IMR-90 (cell line): ENCODE results near the gene TNFAIP8. TPM values are rescaled to one million over a fixed set of nuclear protein-coding genes. Genes with fewer than 3 reads are reported as not detected.
"Not testable (repeated sequence)": the region's sequence is repeated elsewhere in the genome, so short reads cannot be mapped to it uniquely, and the experiment has no call there.

Experiments used
- ATAC-seq: fragments of 200-7000 bp; cut with Tn5 transposase; 2 replicates; pipeline ENCODE4 v1.9.1; 2020; ENCODE audit warnings: low read depth, mild to moderate bottlenecking, moderate library complexity
- BruUV-seq: library from RNA; stranded (reverse); fragments of 400-500 nt; replicated peaks from 2 replicates; lab custom pipeline; 2021; lab: Mats Ljungman, UMichigan
- CTCF ChIA-PET: fragments of 300-600 bp; formaldehyde crosslinking; extraction: SDS; loops from one replicate; lab custom pipeline; 2021; ENCODE audit warnings: antibody characterized with exemption; lab: Yijun Ruan, JAX
- POLR2A ChIA-PET: fragments of 300-600 bp; sonication (Branson Sonifier 250); formaldehyde crosslinking; loops from one replicate; lab custom pipeline; 2022; ENCODE audit warnings: antibody characterized with exemption; ENCODE audit not compliant: unreplicated experiment; lab: Charles Lee
- DNase-seq: peaks from one replicate; pipeline ENCODE4 v3.0.0; 2013
- H2AFZ ChIP-seq: replicated peaks from 2 replicates; pipeline ENCODE3; 2013; ENCODE audit warnings: low read length, mild to moderate bottlenecking; ENCODE audit not compliant: poor library complexity
- H2AK5ac ChIP-seq: 2 replicates; pipeline ENCODE4 v1.6.1; 2013; ENCODE audit warnings: low read depth, low read length, inconsistent platforms
- H2AK9ac ChIP-seq: replicated peaks from 2 replicates; pipeline ENCODE3; 2013; ENCODE audit warnings: mild to moderate bottlenecking, low read depth, low read length, moderate library complexity; ENCODE audit not compliant: poor library complexity
- H2BK120ac ChIP-seq: 2 replicates; pipeline ENCODE4 v1.6.1; 2013; ENCODE audit warnings: low read depth, low read length, inconsistent platforms
- H2BK15ac ChIP-seq: 3 replicates; pipeline ENCODE4 v1.6.1; 2013; ENCODE audit warnings: low read depth, low read length, inconsistent platforms
- H2BK20ac ChIP-seq: 2 replicates; pipeline ENCODE4 v1.6.1; 2013; ENCODE audit warnings: low read depth, mild to moderate bottlenecking, inconsistent platforms, low read length, moderate library complexity
- H2BK5ac ChIP-seq: 2 replicates; pipeline ENCODE4 v1.6.1; 2013; ENCODE audit warnings: mild to moderate bottlenecking, low read depth, low read length, inconsistent platforms; ENCODE audit not compliant: poor library complexity, severe bottlenecking
- H3K14ac ChIP-seq: replicated peaks from 2 replicates; pipeline ENCODE4 v1.6.1; 2013; ENCODE audit warnings: low read depth, low read length, inconsistent platforms
- H3K18ac ChIP-seq: 2 replicates; pipeline ENCODE4 v1.6.1; 2013; ENCODE audit warnings: low read depth, low read length, control low read depth
- H3K23ac ChIP-seq: 2 replicates; pipeline ENCODE4 v1.6.1; 2013; ENCODE audit warnings: low read depth, low read length, inconsistent platforms
- H3K27ac ChIP-seq: 2 replicates; pipeline ENCODE4 v1.5.1; 2013; ENCODE audit warnings: mild to moderate bottlenecking, control low read depth, low read length; ENCODE audit not compliant: insufficient read depth
- H3K27me3 ChIP-seq: 2 replicates; pipeline ENCODE4 v1.6.1; 2013; ENCODE audit warnings: low read length; ENCODE audit not compliant: control insufficient read depth, insufficient read depth
- H3K36me3 ChIP-seq: 2 replicates; pipeline ENCODE4 v1.6.1; 2013; ENCODE audit warnings: low read length, mixed read lengths; ENCODE audit not compliant: control insufficient read depth, insufficient read depth
- H3K4ac ChIP-seq: 2 replicates; pipeline ENCODE4 v1.6.1; 2013; ENCODE audit warnings: low read depth, low read length, inconsistent platforms
- H3K4me1 ChIP-seq: 2 replicates; pipeline ENCODE4 v1.6.1; 2013; ENCODE audit warnings: low read length, mixed read lengths; ENCODE audit not compliant: control insufficient read depth, insufficient read depth
- H3K4me2 ChIP-seq: 2 replicates; pipeline ENCODE4 v1.6.1; 2013; ENCODE audit warnings: low read depth, mild to moderate bottlenecking, control low read depth, low read length, moderate library complexity
- H3K4me3 ChIP-seq: 2 replicates; pipeline ENCODE4 v1.5.1; 2013; ENCODE audit warnings: low read depth, mild to moderate bottlenecking, control low read depth, low read length, moderate library complexity; ENCODE audit not compliant: insufficient read depth
- H3K56ac ChIP-seq: 2 replicates; pipeline ENCODE4 v1.6.1; 2013; ENCODE audit warnings: low read length, inconsistent platforms; ENCODE audit not compliant: insufficient read depth; ENCODE audit errors: extremely low read depth
- H3K79me1 ChIP-seq, 2 experiments: 2 replicates each; pipeline ENCODE4 v1.6.1; 2013; ENCODE audit warnings: low read length in 2 of 2, inconsistent platforms in 1 of 2, low read depth in 1 of 2
- H3K9ac ChIP-seq: 2 replicates; pipeline ENCODE4 v1.6.1; 2013; ENCODE audit warnings: low read depth, low read length, control low read depth
- H3K9me1 ChIP-seq: 2 replicates; pipeline ENCODE4 v1.6.1; 2013; ENCODE audit warnings: low read length, inconsistent platforms; ENCODE audit not compliant: insufficient read depth
- H3K9me3 ChIP-seq: 2 replicates; pipeline ENCODE4 v1.6.1; 2013; ENCODE audit warnings: low read length; ENCODE audit not compliant: control insufficient read depth, insufficient read depth
- H4K20me1 ChIP-seq: 2 replicates; pipeline ENCODE4 v1.6.1; 2013; ENCODE audit warnings: low read length, inconsistent platforms; ENCODE audit not compliant: insufficient read depth
- H4K5ac ChIP-seq: 2 replicates; pipeline ENCODE4 v1.6.1; 2013; ENCODE audit warnings: mild to moderate bottlenecking, low read depth, low read length, control low read depth
- H4K8ac ChIP-seq, 2 experiments: 2 replicates each; pipeline ENCODE4 v1.6.1; 2013; ENCODE audit warnings: low read depth in 2 of 2, low read length in 2 of 2, control low read depth in 1 of 2, inconsistent platforms in 1 of 2
- H4K91ac ChIP-seq: 2 replicates; pipeline ENCODE4 v1.6.1; 2013; ENCODE audit warnings: low read depth, low read length, inconsistent platforms; ENCODE audit not compliant: insufficient read depth
- RCOR1 ChIP-seq: IDR thresholded peaks from 2 replicates; pipeline ENCODE4 v1.6.1; 2012; ENCODE audit warnings: mild to moderate bottlenecking, low read length, improper control_type of control experiment; ENCODE audit not compliant: insufficient replicate concordance
- WGBS, 2 experiments: methylation state at CpG; one replicate each; pipeline versions ENCODE4 v1.1.5 to v1.1.7; 2013; ENCODE audit warnings: missing lambda C conversion rate in 2 of 2; ENCODE audit not compliant: insufficient read length in 1 of 2; ENCODE audit errors: extremely low coverage in 2 of 2; 5-methylcytosine and 5-hydroxymethylcytosine counted together
- dilution Hi-C: fragments of 300-500 bp; cut with HindIII; formaldehyde crosslinking; loops from one replicate; pipeline ENCODE4 v1.14.3; 2018; ENCODE audit warnings: low sequenced_read_pairs; ENCODE audit not compliant: unreplicated experiment
- in situ Hi-C: fragments of 300-500 bp; cut with MboI; formaldehyde crosslinking; loops from 3 replicates; pipeline ENCODE4 v1.14.3; 2019; ENCODE audit warnings: low sequenced_read_pairs, inconsistent platforms, mixed read lengths
- intact Hi-C: fragments of 100-400 bp; cut with micrococcal nuclease; formaldehyde crosslinking; loops from 2 replicates; pipeline ENCODE4 v1.10.0; 2022
- polyA plus RNA-seq, 3 experiments: library from polyadenylated mRNA; depleted of rRNA; stranded (reverse); fragments of >200 nt; gene quantifications; 2 replicates each; pipeline ENCODE4 v1.2.3, GENCODE V29; 2012; ENCODE audit warnings: low replicate concordance in 1 of 3
- total RNA-seq: library from RNA; depleted of rRNA; stranded (reverse); fragments of >200 nt; gene quantifications from 2 replicates; pipeline ENCODE4 v1.2.3, GENCODE V29; 2012
- TF ChIP-seq, protein P1 (sequence below): conservative IDR thresholded peaks from 2 replicates; pipeline ENCODE4 v1.5.1; 2012; ENCODE audit warnings: mild to moderate bottlenecking, low read depth, low read length, improper control_type of control experiment

The TNFAIP8 gene
- total and polyA plus RNA-seq, 2 of the 4 experiments (the other 2 are of a cell fraction) = 20.3 to 29.9 TPM

GRCh38 chr5:119412279-119413227 lies 56.7 kb downstream of the TNFAIP8 start (continued):
- TF ChIP-seq, protein P1, sequence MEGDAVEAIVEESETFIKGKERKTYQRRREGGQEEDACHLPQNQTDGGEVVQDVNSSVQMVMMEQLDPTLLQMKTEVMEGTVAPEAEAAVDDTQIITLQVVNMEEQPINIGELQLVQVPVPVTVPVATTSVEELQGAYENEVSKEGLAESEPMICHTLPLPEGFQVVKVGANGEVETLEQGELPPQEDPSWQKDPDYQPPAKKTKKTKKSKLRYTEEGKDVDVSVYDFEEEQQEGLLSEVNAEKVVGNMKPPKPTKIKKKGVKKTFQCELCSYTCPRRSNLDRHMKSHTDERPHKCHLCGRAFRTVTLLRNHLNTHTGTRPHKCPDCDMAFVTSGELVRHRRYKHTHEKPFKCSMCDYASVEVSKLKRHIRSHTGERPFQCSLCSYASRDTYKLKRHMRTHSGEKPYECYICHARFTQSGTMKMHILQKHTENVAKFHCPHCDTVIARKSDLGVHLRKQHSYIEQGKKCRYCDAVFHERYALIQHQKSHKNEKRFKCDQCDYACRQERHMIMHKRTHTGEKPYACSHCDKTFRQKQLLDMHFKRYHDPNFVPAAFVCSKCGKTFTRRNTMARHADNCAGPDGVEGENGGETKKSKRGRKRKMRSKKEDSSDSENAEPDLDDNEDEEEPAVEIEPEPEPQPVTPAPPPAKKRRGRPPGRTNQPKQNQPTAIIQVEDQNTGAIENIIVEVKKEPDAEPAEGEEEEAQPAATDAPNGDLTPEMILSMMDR = no peak
- no peak for TF ChIP-seq RCOR1

- H2BK15ac ChIP-seq, H3K9ac ChIP-seq, H3K27ac ChIP-seq, H3K27me3 ChIP-seq, H3K9me3 ChIP-seq, H3K23ac ChIP-seq, H2AK9ac ChIP-seq, H2AFZ ChIP-seq, H3K4me1 ChIP-seq, H2BK120ac ChIP-seq, H3K14ac ChIP-seq, H3K18ac ChIP-seq, DNase-seq, H3K36me3 ChIP-seq, H3K9me1 ChIP-seq, H4K5ac ChIP-seq, ATAC-seq, H4K20me1 ChIP-seq, H3K79me1 ChIP-seq, H3K56ac ChIP-seq, H3K4me2 ChIP-seq, H3K4ac ChIP-seq, H3K4me3 ChIP-seq, POLR2A ChIA-PET, dilution Hi-C loops, H2BK20ac ChIP-seq, H2BK5ac ChIP-seq, H2AK5ac ChIP-seq, H4K8ac ChIP-seq, intact Hi-C loops, H4K91ac ChIP-seq, BruUV-seq: not testable (repeated sequence)
- in situ Hi-C loops = loop anchor here (5.0 to 10.0 kb wide), 2 partner anchors 389 to 427 kb away; partner anchors contain the start of gene DTWD2
- 100% methylated on average over 2 of the region's 13 CpGs; no CpG with 5 or more reads in 1 of the 2 experiments for WGBS, 2 experiments
- CTCF ChIA-PET = interaction anchor here (0.9 kb wide), 1 partner anchor 426 kb away, joined by 4 read pairs; the partner anchor contains the start of gene DTWD2
These were observed 58.4 kb downstream of the TNFAIP8 start for GRCh38 chr5:119414124-119414734.
